GM12878 (cell line): ENCODE data around the gene SPAG7. TPM values are rescaled to one million over a fixed set of nuclear protein-coding genes. Genes with fewer than 3 reads are reported as not detected.

Experiments
- BHLHE40 ChIP-seq, 2 experiments: fragments of 450-650 bp in 1 of 2; IDR thresholded peaks; 2 replicates each; pipeline ENCODE4 v1.6.1; 2011 to 2017; ENCODE audit warnings: low read depth in 2 of 2, borderline replicate concordance in 1 of 2, improper control_type of control experiment in 1 of 2, low read length in 1 of 2, mild to moderate bottlenecking in 1 of 2
- CBFB ChIP-seq: IDR thresholded peaks from 2 replicates; pipeline ENCODE4 v1.6.1; 2016; ENCODE audit warnings: antibody characterized with exemption, low read depth
- DPF2 ChIP-seq: fragments of 450-650 bp; IDR thresholded peaks from 2 replicates; pipeline ENCODE4 v1.6.1; 2017; ENCODE audit warnings: mild to moderate bottlenecking
- EGR1 ChIP-seq, 2 experiments: IDR thresholded peaks; 1 replicate in 1 of 2; 2 replicates in 1 of 2; pipeline ENCODE4 v1.6.1; 2011 to 2012; ENCODE audit warnings: low read depth in 2 of 2, low read length in 2 of 2, borderline replicate concordance in 1 of 2, mild to moderate bottlenecking in 1 of 2, moderate library complexity in 1 of 2
- FOXM1 ChIP-seq: IDR thresholded peaks from 2 replicates; pipeline ENCODE4 v1.6.1; 2012; ENCODE audit warnings: low read depth, mild to moderate bottlenecking, inconsistent platforms, low read length, moderate library complexity
- IKZF1 ChIP-seq: fragments of 450-650 bp; conservative IDR thresholded peaks from 2 replicates; pipeline ENCODE4 v1.6.1; 2017; ENCODE audit warnings: antibody characterized with exemption, mild to moderate bottlenecking
- POU2F2 ChIP-seq: IDR thresholded peaks from 3 replicates; pipeline ENCODE4 v1.6.1; 2011; ENCODE audit warnings: low read depth, mild to moderate bottlenecking, low read length, borderline replicate concordance
- RAD51 ChIP-seq: fragments of 450-650 bp; IDR thresholded peaks from 2 replicates; pipeline ENCODE4 v1.6.1; 2016; ENCODE audit warnings: moderate library complexity, mild to moderate bottlenecking, inconsistent platforms
- RCOR1 ChIP-seq: conservative IDR thresholded peaks from 2 replicates; pipeline ENCODE4 v1.6.1; 2012; ENCODE audit warnings: low read depth, low read length, improper control_type of control experiment
- RUNX3 ChIP-seq: IDR thresholded peaks from 2 replicates; pipeline ENCODE4 v1.6.1; 2012; ENCODE audit warnings: low read length, inconsistent platforms
- SIN3A ChIP-seq: IDR thresholded peaks from 2 replicates; pipeline ENCODE4 v1.6.1; 2012; ENCODE audit warnings: low read depth, low read length, improper control_type of control experiment
- SMARCA5 ChIP-seq: fragments of 450-650 bp; IDR thresholded peaks from 2 replicates; pipeline ENCODE4 v1.6.1; 2017; ENCODE audit warnings: mild to moderate bottlenecking
- SPI1 ChIP-seq: IDR thresholded peaks from 2 replicates; pipeline ENCODE4 v1.6.1; 2011; ENCODE audit warnings: low read depth, mild to moderate bottlenecking, low read length, moderate library complexity, borderline replicate concordance; ENCODE audit not compliant: insufficient read depth
- SUZ12 ChIP-seq: fragments of 200-600 bp; sonication (generic); IDR thresholded peaks from one replicate; pipeline ENCODE4 v1.6.1; 2018; ENCODE audit warnings: antibody characterized with exemption, mild to moderate bottlenecking; ENCODE audit not compliant: unreplicated experiment
- TCF3 ChIP-seq: IDR thresholded peaks from 2 replicates; pipeline ENCODE4 v1.6.1; 2012; ENCODE audit warnings: low read depth, mild to moderate bottlenecking, low read length, borderline replicate concordance; ENCODE audit not compliant: insufficient read depth
- WRNIP1 ChIP-seq: IDR thresholded peaks from 2 replicates; pipeline ENCODE4 v1.6.1; 2011; ENCODE audit warnings: low read depth, low read length, improper control_type of control experiment, borderline replicate concordance
- ZZZ3 ChIP-seq: IDR thresholded peaks from 2 replicates; pipeline ENCODE4 v1.6.1; 2011; ENCODE audit warnings: low read depth; ENCODE audit not compliant: control insufficient read depth, insufficient read length
- polyA plus RNA-seq, 11 experiments: library from polyadenylated mRNA; depleted of rRNA in 4 of 11; unstranded in 6 of 11; stranded (reverse) in 5 of 11; fragments of >200 nt; fragmentation: Nextera tagmentation in 4 of 11; fragmentation: Illumina TruSeq in 1 of 11; extraction: Ambion mirVana in 4 of 11; extraction: Trizol in 1 of 11; gene quantifications; 1 replicate in 1 of 11; 2 replicates in 10 of 11; pipeline versions ENCODE4 v1.2.1 to v1.2.3, GENCODE V29; 2011 to 2016; ENCODE audit warnings: inconsistent platforms in 2 of 11, missing spikeins in 2 of 11, low read depth in 1 of 11
- total RNA-seq, 4 experiments: library from RNA; depleted of rRNA in 3 of 4; stranded (reverse); fragments of >200 nt in 3 of 4; fragmentation: Illumina TruSeq in 1 of 4; extraction: Trizol in 1 of 4; gene quantifications; 2 replicates each; pipeline versions ENCODE4 v1.2.1 to v1.2.3, GENCODE V29; 2013 to 2021
- TF ChIP-seq, protein P1 (sequence below): fragments of 450-650 bp; IDR thresholded peaks from 2 replicates; pipeline ENCODE4 v1.6.1; 2018; ENCODE audit warnings: borderline replicate concordance, mild to moderate bottlenecking; ENCODE audit not compliant: partially characterized antibody
- TF ChIP-seq, protein P2 (sequence below): IDR thresholded peaks from 2 replicates; pipeline ENCODE4 v1.6.1; 2012; ENCODE audit warnings: low read depth, low read length, improper control_type of control experiment

SPAG7 gene
- total and polyA plus RNA-seq, 10 of the 15 experiments (the other 5 are each of a cell fraction or from before 2014, with no cell fraction given): 7.9 to 146 (median 88.7) TPM

DNA sequence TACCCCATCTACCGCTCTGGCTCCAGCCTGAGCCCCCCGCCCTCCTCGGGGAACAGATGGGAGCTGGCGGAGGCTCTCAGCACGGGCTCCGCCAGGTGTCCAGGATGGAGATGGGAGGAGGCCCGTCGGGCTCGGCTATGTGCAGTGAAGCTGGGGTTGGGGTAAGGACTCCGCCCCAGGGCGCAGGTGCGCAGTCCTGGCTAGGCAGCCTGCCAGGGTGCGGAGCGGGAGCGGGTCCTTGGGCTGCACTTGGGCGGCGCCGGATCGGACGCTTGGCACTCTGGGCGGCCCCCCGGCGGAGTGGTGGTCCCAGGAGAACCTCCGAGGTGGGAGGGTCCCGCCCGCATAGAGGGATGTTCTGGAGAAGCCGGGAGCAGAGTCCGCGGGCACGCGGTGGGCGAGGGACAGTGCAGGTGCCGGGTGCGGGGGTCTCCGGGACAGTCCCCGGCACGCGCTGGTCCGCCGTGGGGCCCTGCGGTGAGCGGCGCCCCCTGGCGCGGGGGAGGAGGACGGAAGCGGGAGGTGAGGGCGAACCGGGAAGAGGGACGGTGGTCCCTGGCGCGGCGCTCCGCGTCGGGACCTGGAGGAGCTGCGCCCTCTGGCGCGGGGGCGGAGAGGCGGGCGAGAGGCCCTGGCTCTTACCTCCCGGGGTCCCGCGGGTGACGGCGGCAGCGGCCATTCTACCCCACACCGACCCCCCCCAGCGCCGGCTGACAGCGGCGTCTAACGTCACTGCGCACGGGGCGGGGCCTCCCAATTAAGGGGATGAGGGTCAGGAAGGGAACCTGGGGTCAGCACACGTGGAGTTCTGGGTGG is 19.5 kb upstream of the SPAG7 start, which contains the start of gene CAMTA2 (continued):
- 0 out of 2 replicates have a peak, but pooled peaks have one; percentile 2 for TF ChIP-seq SPI1
- TF ChIP-seq RAD51: no peak
- TF ChIP-seq EGR1 (IDR thresholded peaks at IDR 0.05; ENCODE audit: borderline replicate concordance in 1 of 2, low read depth in 2 of 2, low read length in 2 of 2): peak; percentile 48 to 88
- TF ChIP-seq RCOR1: no peak
- TF ChIP-seq POU2F2: peak; percentile 14; the same call in 1 of the 3 replicates
- TF ChIP-seq, protein P1, sequence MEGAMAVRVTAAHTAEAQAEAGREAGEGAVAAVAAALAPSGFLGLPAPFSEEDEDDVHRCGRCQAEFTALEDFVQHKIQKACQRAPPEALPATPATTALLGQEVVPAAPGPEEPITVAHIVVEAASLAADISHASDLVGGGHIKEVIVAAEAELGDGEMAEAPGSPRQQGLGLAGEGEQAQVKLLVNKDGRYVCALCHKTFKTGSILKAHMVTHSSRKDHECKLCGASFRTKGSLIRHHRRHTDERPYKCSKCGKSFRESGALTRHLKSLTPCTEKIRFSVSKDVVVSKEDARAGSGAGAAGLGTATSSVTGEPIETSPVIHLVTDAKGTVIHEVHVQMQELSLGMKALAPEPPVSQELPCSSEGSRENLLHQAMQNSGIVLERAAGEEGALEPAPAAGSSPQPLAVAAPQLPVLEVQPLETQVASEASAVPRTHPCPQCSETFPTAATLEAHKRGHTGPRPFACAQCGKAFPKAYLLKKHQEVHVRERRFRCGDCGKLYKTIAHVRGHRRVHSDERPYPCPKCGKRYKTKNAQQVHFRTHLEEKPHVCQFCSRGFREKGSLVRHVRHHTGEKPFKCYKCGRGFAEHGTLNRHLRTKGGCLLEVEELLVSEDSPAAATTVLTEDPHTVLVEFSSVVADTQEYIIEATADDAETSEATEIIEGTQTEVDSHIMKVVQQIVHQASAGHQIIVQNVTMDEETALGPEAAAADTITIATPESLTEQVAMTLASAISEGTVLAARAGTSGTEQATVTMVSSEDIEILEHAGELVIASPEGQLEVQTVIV: no peak
- peak; percentile 46; the same call in 1 of the 2 replicates for TF ChIP-seq SIN3A
- TF ChIP-seq TCF3: 0 out of 2 replicates have a peak, but pooled peaks have one; percentile 20
- TF ChIP-seq IKZF1: peak; percentile 92
- TF ChIP-seq CBFB: 0 out of 2 replicates have a peak, but pooled peaks have one; percentile 13
- TF ChIP-seq RUNX3: peak; percentile 77
- peak; percentile 87; the same call in 1 of the 2 replicates for TF ChIP-seq DPF2
- TF ChIP-seq SMARCA5: no peak; the same call in none of the 2 replicates
- no peak for TF ChIP-seq SUZ12
- TF ChIP-seq WRNIP1: no peak
- TF ChIP-seq, protein P2, sequence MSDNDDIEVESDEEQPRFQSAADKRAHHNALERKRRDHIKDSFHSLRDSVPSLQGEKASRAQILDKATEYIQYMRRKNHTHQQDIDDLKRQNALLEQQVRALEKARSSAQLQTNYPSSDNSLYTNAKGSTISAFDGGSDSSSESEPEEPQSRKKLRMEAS: peak; percentile 70; the same call in 1 of the 2 replicates
- TF ChIP-seq FOXM1: peak; percentile 65; the same call in 1 of the 2 replicates
- TF ChIP-seq BHLHE40 (IDR thresholded peaks at IDR 0.05; ENCODE audit: borderline replicate concordance in 1 of 2, low read depth in 2 of 2, low read length in 1 of 2): peak; percentile 65 to 93
- no peak for TF ChIP-seq ZZZ3
